Effector memory CD8-positive, alpha-beta T cell (primary cell): ENCODE data around the gene SLC26A4.

ENCODE experiments used
- ATAC-seq: fragments of 150-1000 bp; cut with Tn5 transposase; replicated peaks from 2 replicates; pipeline ENCODE4 v1.10.0; 2021; ENCODE audit warnings: mild to moderate bottlenecking, moderate library complexity
- DNase-seq, 3 experiments: peaks; one replicate each; pipeline ENCODE4 v3.0.0; 2021
- H3K27ac Mint-ChIP-seq, 2 donors: one replicate each; pipeline ENCODE4 v1.8.0; 2022; ENCODE audit warnings: mild to moderate bottlenecking in 2 of 2, mixed read lengths in 2 of 2, moderate library complexity in 2 of 2
- H3K27me3 Mint-ChIP-seq, 2 donors: one replicate each; pipeline ENCODE4 v1.8.0; 2022; ENCODE audit warnings: mixed read lengths in 2 of 2
- H3K36me3 Mint-ChIP-seq: one replicate; pipeline ENCODE4 v1.8.0; 2022; ENCODE audit warnings: mild to moderate bottlenecking, moderate library complexity, mixed read lengths; ENCODE audit not compliant: insufficient read depth
- H3K4me1 Mint-ChIP-seq, 2 donors: one replicate each; pipeline ENCODE4 v1.8.0; 2022; ENCODE audit warnings: low read depth in 2 of 2, mixed read lengths in 2 of 2
- H3K4me3 Mint-ChIP-seq, 2 donors: one replicate each; pipeline ENCODE4 v1.8.0; 2022; ENCODE audit warnings: mild to moderate bottlenecking in 2 of 2, mixed read lengths in 2 of 2, moderate library complexity in 2 of 2
- H3K9me3 Mint-ChIP-seq, 2 donors: one replicate each; pipeline ENCODE4 v1.8.0; 2022; ENCODE audit warnings: mixed read lengths in 2 of 2
- total RNA-seq, 9 experiments: gene quantifications; one replicate each; lab custom pipeline; 2026; lab: John Stamatoyannopoulos, UW

Gene SLC26A4
- total RNA-seq = 0.13 to 3.1 (median 0.68) reads per million in 9 experiments

GRCh38 chr7:107660381-107661080 is at the start of gene SLC26A4:
Gene SLC26A4, plus strand, starts transcription at chr7:107660828. Its CDS starts 814 bp downstream, at chr7:107661642.
- Mint-ChIP-seq H3K27ac (no peak within 1 kb of the TSS), H3K36me3 (no peaks in the 10 kb centered on the region), H3K27me3 (peaks cover 46 to 61% of the 10 kb centered on the region in 2 donors), H3K4me3 (peak within 1 kb of the TSS; percentile 66 to 74), H3K9me3 (no peaks in the 10 kb centered on the region), H3K4me1 (peaks cover 0 to 9% of the 10 kb centered on the region in 2 donors)
- DNase-seq = no peak
- no peak for ATAC-seq

- Mint-ChIP-seq H3K27me3 (no peaks in the 10 kb centered on the region), H3K9me3 (no peaks in the 10 kb centered on the region), H3K36me3 (peaks cover 10% of the 10 kb centered on the region), H3K27ac (no peak overlapping the region), H3K4me1 (no peaks in the 10 kb centered on the region), H3K4me3 (no peak overlapping the region)
- no peak for DNase-seq
- ATAC-seq = no peak
Observed at GRCh38 chr7:107613439-107613838, 47.2 kb upstream of the SLC26A4 start.

GRCh38 chr7:107613948-107614347 is 46.7 kb upstream of the SLC26A4 start:
- Mint-ChIP-seq H3K4me1 (no peaks in the 10 kb centered on the region), H3K9me3 (no peaks in the 10 kb centered on the region), H3K36me3 (peaks cover 10% of the 10 kb centered on the region), H3K27me3 (no peaks in the 10 kb centered on the region), H3K4me3 (no peak overlapping the region), H3K27ac (no peak overlapping the region)
- DNase-seq = no peak
- no peak for ATAC-seq

GRCh38 chr7:107614425-107614824 is 46.2 kb upstream of the SLC26A4 start:
- Mint-ChIP-seq H3K27me3 (no peaks in the 10 kb centered on the region), H3K36me3 (peaks cover 10% of the 10 kb centered on the region), H3K27ac (no peak overlapping the region), H3K4me1 (no peaks in the 10 kb centered on the region), H3K4me3 (no peak overlapping the region), H3K9me3 (no peaks in the 10 kb centered on the region)
- DNase-seq (no peak), ATAC-seq (no peak)

GRCh38 chr7:107615910-107616680 is 44.5 kb upstream of the SLC26A4 start:
- no peaks in the 10 kb centered on the region for H3K9me3 Mint-ChIP-seq
- H3K4me1 Mint-ChIP-seq = no peaks in the 10 kb centered on the region
- H3K27ac Mint-ChIP-seq = no peak overlapping the region
- no peak for ATAC-seq
- no peak overlapping the region for H3K4me3 Mint-ChIP-seq
- H3K27me3 Mint-ChIP-seq = no peaks in the 10 kb centered on the region
- no peak for DNase-seq
- H3K36me3 Mint-ChIP-seq = peaks cover 10% of the 10 kb centered on the region

- no peak for DNase-seq
- H3K4me3 Mint-ChIP-seq = no peak overlapping the region
- H3K4me1 Mint-ChIP-seq = no peaks in the 10 kb centered on the region
- no peak for ATAC-seq
- H3K9me3 Mint-ChIP-seq = peaks cover 0 to 6% of the 10 kb centered on the region in 2 donors
- no peaks in the 10 kb centered on the region for H3K27me3 Mint-ChIP-seq
- H3K36me3 Mint-ChIP-seq = no peaks in the 10 kb centered on the region
- H3K27ac Mint-ChIP-seq = no peak overlapping the region
Observed at GRCh38 chr7:107622429-107622828, 38.2 kb upstream of the SLC26A4 start.

- DNase-seq (no peak), ATAC-seq (no peak)
- Mint-ChIP-seq H3K4me3 (no peak overlapping the region), H3K9me3 (peaks cover 0 to 6% of the 10 kb centered on the region in 2 donors), H3K27ac (no peak overlapping the region), H3K27me3 (no peaks in the 10 kb centered on the region), H3K4me1 (no peaks in the 10 kb centered on the region), H3K36me3 (no peaks in the 10 kb centered on the region)
Observed at GRCh38 chr7:107622894-107623293, 37.7 kb upstream of the SLC26A4 start.

GRCh38 chr7:107627002-107627401 is 33.6 kb upstream of the SLC26A4 start:
- Mint-ChIP-seq H3K27ac (no peak overlapping the region), H3K27me3 (no peaks in the 10 kb centered on the region), H3K4me1 (no peaks in the 10 kb centered on the region), H3K36me3 (peaks cover 3% of the 10 kb centered on the region), H3K4me3 (no peak overlapping the region), H3K9me3 (peaks cover 0 to 6% of the 10 kb centered on the region in 2 donors)
- no peak for DNase-seq
- ATAC-seq = no peak

- H3K4me3 Mint-ChIP-seq = no peak overlapping the region
- DNase-seq (no peak), ATAC-seq (no peak)
- H3K9me3 Mint-ChIP-seq = peaks cover 0 to 6% of the 10 kb centered on the region in 2 donors
- peaks cover 3% of the 10 kb centered on the region for H3K36me3 Mint-ChIP-seq
- no peaks in the 10 kb centered on the region for H3K27me3 Mint-ChIP-seq
- no peak overlapping the region for H3K27ac Mint-ChIP-seq
- no peaks in the 10 kb centered on the region for H3K4me1 Mint-ChIP-seq
Observed at GRCh38 chr7:107628461-107629064, 32.1 kb upstream of the SLC26A4 start.

- Mint-ChIP-seq H3K9me3 (peaks cover 0 to 6% of the 10 kb centered on the region in 2 donors), H3K4me1 (no peaks in the 10 kb centered on the region), H3K4me3 (no peak overlapping the region), H3K27ac (no peak overlapping the region), H3K27me3 (no peaks in the 10 kb centered on the region), H3K36me3 (peaks cover 3% of the 10 kb centered on the region)
- ATAC-seq = no peak
- DNase-seq = no peak
Observed at GRCh38 chr7:107630342-107630741, 30.3 kb upstream of the SLC26A4 start.

- ATAC-seq = no peak
- Mint-ChIP-seq H3K36me3 (peaks cover 3% of the 10 kb centered on the region), H3K27me3 (no peaks in the 10 kb centered on the region), H3K4me3 (no peak overlapping the region), H3K27ac (no peak overlapping the region), H3K9me3 (peaks cover 0 to 4% of the 10 kb centered on the region in 2 donors), H3K4me1 (no peaks in the 10 kb centered on the region)
- no peak for DNase-seq
Observed at GRCh38 chr7:107631588-107632491, 28.8 kb upstream of the SLC26A4 start.

GRCh38 chr7:107632492-107632865 is 28.1 kb upstream of the SLC26A4 start:
- ATAC-seq (no peak), DNase-seq (no peak)
- Mint-ChIP-seq H3K4me3 (no peak overlapping the region), H3K27me3 (no peaks in the 10 kb centered on the region), H3K27ac (no peak overlapping the region), H3K9me3 (no peaks in the 10 kb centered on the region), H3K36me3 (peaks cover 3% of the 10 kb centered on the region), H3K4me1 (no peaks in the 10 kb centered on the region)

- Mint-ChIP-seq H3K9me3 (no peaks in the 10 kb centered on the region), H3K4me1 (no peaks in the 10 kb centered on the region), H3K27ac (peak overlapping the region in 1 of 2 donors; percentile 86), H3K36me3 (no peaks in the 10 kb centered on the region), H3K4me3 (no peak overlapping the region), H3K27me3 (peaks cover 5 to 20% of the 10 kb centered on the region in 2 donors)
- ATAC-seq (no peak), DNase-seq (no peak)
Observed at GRCh38 chr7:107638594-107638993, 22.0 kb upstream of the SLC26A4 start.
